DND-41 (cell line): Measurements from ENCODE around the gene VWA5B1.

Experiments used
- ATAC-seq: fragments of 200-7000 bp; cut with Tn5 transposase; 3 replicates; pipeline ENCODE4 v1.9.1; 2021; ENCODE audit warnings: low read depth; ENCODE audit not compliant: insufficient read depth
- DNase-seq: peaks from one replicate; pipeline ENCODE4 v3.0.0-alpha.2; 2020
- H2AFZ ChIP-seq: 2 replicates; pipeline ENCODE4 v1.6.0; 2012; ENCODE audit warnings: low read depth, low read length
- H3K27ac ChIP-seq: 2 replicates; pipeline ENCODE4 v1.5.1; 2012; ENCODE audit warnings: low read length, inconsistent platforms
- H3K27me3 ChIP-seq: fragments of 200-600 bp; sonication (generic); 2 replicates; pipeline ENCODE4 v1.6.0; 2012; ENCODE audit warnings: low read length, mild to moderate bottlenecking, inconsistent platforms; ENCODE audit not compliant: insufficient read depth, poor library complexity
- H3K36me3 ChIP-seq: 2 replicates; pipeline ENCODE4 v1.5.1; 2012; ENCODE audit warnings: low read length, inconsistent platforms; ENCODE audit not compliant: insufficient read depth
- H3K4me1 ChIP-seq: 2 replicates; pipeline ENCODE4 v1.5.1; 2012; ENCODE audit warnings: mild to moderate bottlenecking, low read length; ENCODE audit not compliant: insufficient read depth
- H3K4me2 ChIP-seq: 2 replicates; pipeline ENCODE4 v1.6.0; 2012; ENCODE audit warnings: mild to moderate bottlenecking, moderate library complexity, low read length, inconsistent platforms; ENCODE audit not compliant: insufficient read depth
- H3K4me3 ChIP-seq, 2 experiments: fragments of 200-600 bp in 1 of 2; shearing (Covaris generic) in 1 of 2; 2 replicates each; pipeline ENCODE4 v1.5.1; 2012 to 2016; ENCODE audit warnings: inconsistent platforms in 2 of 2, low read length in 2 of 2, mild to moderate bottlenecking in 2 of 2, low read depth in 1 of 2, moderate library complexity in 1 of 2
- H3K79me2 ChIP-seq: 2 replicates; pipeline ENCODE4 v1.6.0; 2012; ENCODE audit warnings: low read length, inconsistent platforms; ENCODE audit not compliant: insufficient read depth
- H3K9ac ChIP-seq: 2 replicates; pipeline ENCODE4 v1.6.0; 2012; ENCODE audit warnings: low read depth, mild to moderate bottlenecking, inconsistent platforms, low read length, moderate library complexity
- H3K9me3 ChIP-seq: 2 replicates; pipeline ENCODE4 v1.5.1; 2012; ENCODE audit warnings: low read length, moderate library complexity, mild to moderate bottlenecking, inconsistent platforms; ENCODE audit not compliant: insufficient read depth, severe bottlenecking
- H4K20me1 ChIP-seq: 2 replicates; pipeline ENCODE4 v1.6.0; 2012; ENCODE audit warnings: low read length; ENCODE audit not compliant: insufficient read depth
- CTCF ChIP-seq: IDR thresholded peaks from 2 replicates; pipeline ENCODE4 v1.5.1; 2012; ENCODE audit warnings: borderline replicate concordance, low read length, moderate library complexity, mild to moderate bottlenecking; ENCODE audit not compliant: poor library complexity, severe bottlenecking; ENCODE audit errors: extremely low read depth
- EZH2 ChIP-seq: IDR thresholded peaks from 3 replicates; pipeline ENCODE4 v1.6.1; 2012; ENCODE audit warnings: borderline replicate concordance, low read depth, mild to moderate bottlenecking, moderate library complexity, low read length, inconsistent platforms; ENCODE audit not compliant: severe bottlenecking

Gene VWA5B1

GRCh38 chr1:20342294-20343148 is 51.8 kb downstream of the VWA5B1 start:
- Histone ChIP-seq H3K4me1 (no peaks in the 10 kb centered on the region), H3K27me3 (no peaks in the 10 kb centered on the region), H3K9me3 (no peaks in the 10 kb centered on the region), H3K36me3 (no peaks in the 10 kb centered on the region), H3K4me2 (no peak overlapping the region), H3K9ac (no peak overlapping the region), H4K20me1 (no peaks in the 10 kb centered on the region; the same call in 1 of the 2 replicates), H3K79me2 (no peaks in the 10 kb centered on the region), H2AFZ (no peak overlapping the region), H3K27ac (no peak overlapping the region), H3K4me3 (no peak overlapping the region)
- DNase-seq = no peak
- no peak for ATAC-seq
- TF ChIP-seq CTCF (no peak), EZH2 (no peak)

GRCh38 chr1:20343149-20343937 is 52.7 kb downstream of the VWA5B1 start:
- no peak overlapping the region for H3K4me2 ChIP-seq
- no peaks in the 10 kb centered on the region for H3K4me1 ChIP-seq
- H3K27me3 ChIP-seq = no peaks in the 10 kb centered on the region
- no peak overlapping the region for H3K4me3 ChIP-seq
- TF ChIP-seq CTCF (no peak), EZH2 (no peak)
- no peaks in the 10 kb centered on the region for H3K36me3 ChIP-seq
- H4K20me1 ChIP-seq = no peaks in the 10 kb centered on the region; the same call in 1 of the 2 replicates
- ATAC-seq (no peak), DNase-seq (no peak)
- H3K27ac ChIP-seq = no peak overlapping the region
- H3K79me2 ChIP-seq = no peaks in the 10 kb centered on the region
- no peak overlapping the region for H2AFZ ChIP-seq
- no peaks in the 10 kb centered on the region for H3K9me3 ChIP-seq
- H3K9ac ChIP-seq = no peak overlapping the region

GRCh38 chr1:20343938-20344302 is 53.2 kb downstream of the VWA5B1 start:
- no peaks in the 10 kb centered on the region for H3K79me2 ChIP-seq
- no peak for TF ChIP-seq CTCF
- no peak for TF ChIP-seq EZH2
- no peak for DNase-seq
- H3K9ac ChIP-seq = no peak overlapping the region
- no peak overlapping the region for H3K4me2 ChIP-seq
- H4K20me1 ChIP-seq = no peaks in the 10 kb centered on the region; the same call in 1 of the 2 replicates
- no peaks in the 10 kb centered on the region for H3K4me1 ChIP-seq
- no peaks in the 10 kb centered on the region for H3K27me3 ChIP-seq
- no peak overlapping the region for H2AFZ ChIP-seq
- H3K4me3 ChIP-seq = no peak overlapping the region
- no peak overlapping the region for H3K27ac ChIP-seq
- no peaks in the 10 kb centered on the region for H3K9me3 ChIP-seq
- ATAC-seq = no peak
- H3K36me3 ChIP-seq = no peaks in the 10 kb centered on the region
